Epidermal melanocyte (primary cell): ENCODE data around the gene OR2AJ1.
"Not testable (repeated sequence)": the region's sequence is repeated elsewhere in the genome, so short reads cannot be mapped to it uniquely, and the experiment has no call there.

Experiments used
- DNase-seq: peaks from one replicate; pipeline ENCODE4 v3.0.0; 2011; ENCODE audit warnings: low spot score; ENCODE audit not compliant: insufficient read length

The OR2AJ1 gene, protein sequence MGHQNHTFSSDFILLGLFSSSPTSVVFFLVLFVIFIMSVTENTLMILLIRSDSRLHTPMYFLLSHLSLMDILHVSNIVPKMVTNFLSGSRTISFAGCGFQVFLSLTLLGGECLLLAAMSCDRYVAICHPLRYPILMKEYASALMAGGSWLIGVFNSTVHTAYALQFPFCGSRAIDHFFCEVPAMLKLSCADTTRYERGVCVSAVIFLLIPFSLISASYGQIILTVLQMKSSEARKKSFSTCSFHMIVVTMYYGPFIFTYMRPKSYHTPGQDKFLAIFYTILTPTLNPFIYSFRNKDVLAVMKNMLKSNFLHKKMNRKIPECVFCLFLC

DNA sequence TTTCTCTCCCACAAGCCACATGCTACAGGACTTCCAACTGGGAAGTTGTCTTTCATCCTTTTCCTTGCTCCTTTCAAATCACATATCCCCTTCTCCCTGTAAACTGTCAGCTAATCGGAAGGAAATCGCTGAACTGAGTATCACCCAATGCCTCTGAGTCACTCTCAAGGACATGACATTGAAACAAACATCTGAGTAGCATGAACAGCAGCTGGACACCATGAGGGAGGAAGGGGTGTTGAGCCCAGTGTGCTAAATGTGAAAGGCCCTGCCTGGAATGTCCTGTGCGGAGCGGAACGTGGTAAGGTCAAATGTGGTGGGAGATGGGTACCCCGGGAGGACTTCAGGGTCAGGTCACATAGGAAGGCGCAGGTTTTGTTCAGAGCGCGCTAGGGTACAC, at the start of gene OR2AJ1:
Gene OR2AJ1, plus strand, starts transcription at position 22 of the 400 bp plus-strand sequence. CDS start 8,880 bp downstream, outside the sequence.
- DNase-seq = no peak

DNA sequence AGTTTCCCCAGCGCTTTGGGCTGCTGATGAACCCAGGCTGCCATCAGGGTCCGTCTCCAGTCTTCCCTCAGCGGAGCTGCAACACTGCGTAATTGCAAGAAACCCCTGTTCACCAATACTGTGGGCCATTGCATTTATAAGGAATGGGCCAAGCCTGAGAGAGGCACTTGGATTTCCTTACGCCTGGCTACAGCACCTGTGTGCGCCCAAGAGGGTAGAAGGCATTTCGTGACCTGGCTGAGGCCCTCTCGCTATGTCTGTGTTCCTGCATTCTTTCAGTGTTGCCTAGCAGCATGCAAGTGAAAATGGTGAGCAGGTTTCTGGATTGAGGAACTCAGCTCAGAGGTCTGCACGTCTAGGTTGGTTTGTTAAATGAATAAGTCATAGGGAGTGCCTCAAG, 41.3 kb upstream of the OR2AJ1 start:
- DNase-seq = no peak

DNA sequence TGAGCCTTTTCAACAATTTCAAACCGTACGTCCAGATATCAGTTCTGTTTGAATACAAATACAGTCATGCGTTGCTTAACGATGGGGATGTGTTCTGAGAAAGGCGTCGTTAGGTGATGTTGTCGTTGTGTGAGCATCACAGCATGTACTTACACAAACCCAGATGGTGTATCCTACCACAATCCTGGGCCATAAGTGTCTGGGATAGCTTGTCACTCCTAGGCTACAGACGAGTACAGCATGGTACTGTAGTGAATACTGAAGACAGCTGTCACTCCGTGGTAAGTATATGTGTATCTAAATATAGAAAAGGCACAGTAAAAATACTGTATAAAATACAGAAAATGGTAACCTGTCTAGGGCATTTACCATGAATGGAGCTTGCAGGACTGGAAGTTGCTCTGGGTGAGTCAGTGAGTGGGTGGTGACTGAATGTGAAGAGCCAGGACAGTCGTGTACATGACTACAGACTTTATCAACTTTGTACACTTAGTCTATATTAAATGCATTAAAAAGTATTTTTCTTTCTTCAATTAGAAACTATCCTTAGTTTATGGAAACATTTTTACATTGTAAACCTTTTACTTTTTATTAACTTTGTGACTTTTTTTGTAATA, 39.8 kb upstream of the OR2AJ1 start:
- no peak for DNase-seq

DNA sequence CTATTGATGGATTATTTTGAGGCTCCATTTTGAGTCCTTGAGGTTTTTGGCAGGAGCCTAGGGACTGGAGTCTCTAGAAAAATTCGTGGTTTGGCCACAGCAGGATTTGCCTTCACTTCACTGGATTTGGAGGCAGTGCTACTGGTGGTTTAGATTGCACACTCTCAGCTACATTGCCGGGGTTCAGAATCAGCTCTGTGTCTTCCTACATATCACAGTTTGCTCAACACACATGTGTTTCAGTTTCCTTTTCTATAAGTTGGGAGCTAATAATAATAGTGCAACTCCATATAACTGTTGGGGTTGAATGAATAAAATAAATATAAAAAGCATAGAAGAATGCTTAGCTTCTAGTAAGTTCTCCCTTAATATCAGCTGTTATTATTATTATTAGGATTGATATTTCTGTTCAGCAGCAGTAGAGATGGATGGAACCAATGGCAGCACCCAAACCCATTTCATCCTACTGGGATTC, 29.5 kb upstream of the OR2AJ1 start, which contains the start of gene OR2W3:
Gene OR2W3, plus strand, starts transcription at position 425 of the 475 bp plus-strand sequence. Its CDS starts 0 bp downstream, at position 425.
- DNase-seq = no peak

DNA sequence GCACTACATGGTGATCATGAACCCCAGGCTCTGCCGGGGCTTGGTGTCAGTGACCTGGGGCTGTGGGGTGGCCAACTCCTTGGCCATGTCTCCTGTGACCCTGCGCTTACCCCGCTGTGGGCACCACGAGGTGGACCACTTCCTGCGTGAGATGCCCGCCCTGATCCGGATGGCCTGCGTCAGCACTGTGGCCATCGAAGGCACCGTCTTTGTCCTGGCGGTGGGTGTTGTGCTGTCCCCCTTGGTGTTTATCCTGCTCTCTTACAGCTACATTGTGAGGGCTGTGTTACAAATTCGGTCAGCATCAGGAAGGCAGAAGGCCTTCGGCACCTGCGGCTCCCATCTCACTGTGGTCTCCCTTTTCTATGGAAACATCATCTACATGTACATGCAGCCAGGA, 28.7 kb upstream of the OR2AJ1 start:
- no peak for DNase-seq

DNA sequence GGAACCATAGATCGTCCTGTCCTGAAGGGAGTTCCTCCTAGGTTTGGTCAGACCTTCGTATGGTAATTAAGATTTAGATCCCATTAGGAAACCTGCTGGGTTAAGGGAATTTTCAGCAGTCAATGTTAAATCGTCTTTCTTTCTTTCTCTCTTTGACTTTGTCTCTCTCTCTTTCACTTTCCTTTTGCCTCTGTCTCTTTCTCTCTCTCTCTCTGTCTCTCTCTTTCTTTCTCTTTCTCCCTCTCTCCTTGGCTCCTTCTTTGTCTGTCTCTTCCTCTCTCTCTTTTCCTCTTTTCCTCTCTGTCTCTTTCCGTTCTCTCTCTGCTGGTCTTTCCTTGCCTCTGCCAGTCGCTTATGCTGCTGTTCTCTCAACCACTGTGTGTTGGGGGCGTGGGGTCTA, 20.6 kb upstream of the OR2AJ1 start:
- no peak for DNase-seq

DNA sequence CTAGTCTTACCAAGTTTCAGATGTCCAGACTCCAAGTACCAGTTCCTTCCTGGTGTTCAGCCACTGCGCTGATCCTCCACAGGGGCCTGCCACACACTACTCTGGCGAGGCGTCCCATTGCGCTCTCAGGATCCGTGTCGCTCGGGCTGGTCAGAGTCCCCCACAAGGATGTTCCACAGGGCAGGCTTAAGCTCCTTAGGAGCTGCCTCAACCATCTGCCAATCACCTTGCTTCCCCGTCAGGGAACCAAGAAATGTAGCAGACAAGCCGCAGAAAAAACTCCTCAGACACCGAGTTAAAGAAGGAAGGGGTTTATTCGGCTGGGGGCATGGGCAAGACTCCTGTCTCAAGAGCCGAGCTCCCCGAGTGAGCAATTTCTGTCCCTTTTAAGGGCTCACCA, 19.5 kb upstream of the OR2AJ1 start:
- no peak for DNase-seq

DNA sequence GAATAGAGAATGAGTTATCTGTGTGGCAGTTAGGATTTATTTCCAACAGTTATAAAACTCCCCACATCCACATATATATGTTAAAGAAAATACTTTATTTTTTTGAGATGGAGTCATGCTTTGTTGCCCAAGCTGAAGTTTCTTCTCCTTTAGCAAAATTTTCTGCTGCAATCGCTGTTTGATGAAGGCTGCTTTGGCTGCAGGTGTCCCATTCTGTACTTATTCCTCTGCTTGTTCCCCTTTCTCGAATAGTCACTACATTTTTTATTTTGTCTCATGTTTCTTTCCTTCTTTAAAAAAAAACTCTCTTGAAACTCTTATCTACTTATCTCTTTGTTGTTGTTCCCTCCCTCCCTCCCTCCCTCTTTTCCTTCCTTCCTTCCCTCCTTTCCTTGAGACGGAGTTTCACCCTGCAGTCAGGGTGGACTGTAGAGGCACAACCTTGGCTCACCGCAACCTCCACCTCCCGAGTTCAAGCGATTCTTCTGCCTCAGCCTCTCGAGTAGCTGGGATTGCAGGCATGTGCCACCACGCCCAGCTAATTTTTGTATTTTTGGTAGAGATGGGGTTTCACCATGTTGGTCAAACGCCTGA, 18.7 kb upstream of the OR2AJ1 start:
- no peak for DNase-seq

DNA sequence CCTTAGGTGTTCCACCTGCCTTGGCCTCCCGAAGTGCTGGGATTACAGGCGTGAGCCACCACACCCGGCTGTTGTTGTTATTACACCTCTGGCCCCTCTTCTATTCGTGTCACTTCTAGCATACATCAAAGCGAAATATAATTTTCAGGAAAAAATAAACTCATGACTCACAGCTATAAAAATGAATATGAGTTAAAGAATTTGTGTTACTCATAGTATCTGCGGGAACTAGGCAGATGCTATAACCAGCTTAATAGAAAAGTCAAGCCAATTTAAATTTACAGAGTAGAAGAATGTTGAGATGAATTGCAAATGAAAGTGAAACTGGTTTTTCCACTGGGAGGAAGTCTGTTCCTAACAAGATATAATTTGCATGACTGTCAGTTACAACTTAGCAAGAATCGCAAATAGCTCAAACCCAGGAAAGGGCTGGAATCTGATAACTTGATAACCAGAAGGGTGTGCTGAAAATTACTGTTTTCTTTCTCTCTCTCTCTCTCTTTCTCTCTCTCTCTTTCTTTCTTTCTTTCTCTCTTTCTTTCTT, 18.1 kb upstream of the OR2AJ1 start:
- DNase-seq = peak; percentile 20

DNA sequence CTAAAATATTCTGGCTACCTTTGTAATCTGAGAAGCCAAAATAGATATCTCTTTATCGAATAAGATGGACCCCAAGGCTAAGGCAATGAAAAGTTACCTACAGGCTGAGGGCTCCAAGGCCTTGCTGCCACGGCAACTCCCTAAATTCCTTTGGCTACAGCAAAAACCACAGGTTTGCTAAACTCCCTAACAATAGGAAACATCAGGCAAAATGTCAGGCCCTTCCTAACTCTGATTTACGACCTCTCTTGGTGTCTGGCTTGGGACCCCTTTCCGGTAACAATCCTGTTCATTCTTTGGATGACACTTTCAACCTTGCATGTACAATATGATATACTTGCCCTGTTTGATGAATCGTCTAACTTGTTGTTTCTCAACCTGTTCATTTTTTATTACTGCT, 15.9 kb upstream of the OR2AJ1 start:
- DNase-seq = no peak

DNA sequence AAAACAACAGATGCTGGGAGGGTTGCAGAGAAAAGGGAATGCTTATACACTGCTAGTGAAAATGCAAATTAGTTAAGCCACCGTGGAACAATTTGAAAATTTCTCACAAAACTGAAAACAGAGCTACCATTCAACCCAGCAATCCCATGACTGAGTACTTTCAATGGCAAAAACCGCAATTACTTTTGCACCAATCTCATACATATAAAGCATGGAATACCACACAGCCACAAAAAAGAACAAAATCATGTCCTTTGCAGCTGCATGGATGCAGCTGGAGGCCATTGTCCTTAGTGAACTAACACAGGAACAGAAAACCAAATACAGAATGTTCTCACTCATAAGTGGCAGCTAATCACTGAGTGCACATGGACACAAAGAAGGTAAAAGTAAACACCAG, 10.9 kb upstream of the OR2AJ1 start:
- no peak for DNase-seq

DNA sequence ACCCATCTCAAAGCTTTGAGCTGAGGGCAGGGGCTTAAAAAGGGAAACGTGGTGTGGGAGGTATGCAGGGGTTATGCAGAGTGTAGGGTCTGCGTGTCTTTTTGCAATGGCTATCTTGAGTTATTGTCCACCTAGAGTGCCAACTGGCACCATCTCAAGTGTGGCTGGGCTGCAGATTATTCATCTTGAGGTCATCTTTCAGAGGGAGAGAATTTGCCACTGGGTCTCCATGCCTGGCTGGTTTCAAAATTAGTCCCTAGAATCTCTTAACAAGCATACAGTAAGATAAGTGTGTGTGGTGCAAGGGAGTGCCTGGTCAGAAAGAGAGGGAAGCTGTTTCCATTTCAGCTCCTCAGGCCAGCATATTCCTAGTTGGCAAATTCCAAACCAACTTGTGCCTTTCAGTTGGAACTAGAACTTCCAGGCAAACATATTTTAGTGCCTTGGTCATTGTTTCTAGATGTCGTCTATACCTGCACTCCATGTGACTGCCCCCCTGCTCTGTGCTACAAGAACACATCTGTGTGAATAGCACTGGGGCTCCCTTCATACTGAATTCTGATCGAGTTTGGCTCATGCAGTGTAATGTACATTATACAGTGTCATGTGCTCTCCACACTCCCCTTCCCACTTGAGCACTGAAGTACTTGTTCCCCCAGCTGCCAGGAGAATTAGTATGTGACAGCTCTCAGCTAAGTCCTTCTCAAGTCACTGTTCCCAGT, 9.6 kb upstream of the OR2AJ1 start:
- DNase-seq = no peak

DNA sequence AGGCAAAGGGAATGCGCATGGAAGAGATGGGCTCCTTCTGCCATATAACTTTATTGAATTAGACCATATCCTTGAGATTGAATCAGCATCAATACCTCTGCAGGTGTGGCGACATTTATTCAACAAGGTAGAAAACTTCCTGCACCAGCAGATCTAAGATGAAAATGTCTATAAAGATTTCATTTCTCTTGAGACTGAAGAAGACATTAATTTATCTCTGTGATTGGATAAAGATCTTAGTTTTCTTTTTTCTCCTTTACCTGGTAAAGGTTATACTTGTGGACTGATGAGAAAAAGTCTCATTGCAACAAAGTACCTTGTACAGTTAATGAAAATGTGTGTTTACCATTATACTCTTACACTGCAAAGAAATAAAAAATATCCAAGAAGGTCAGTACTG, 4.7 kb upstream of the OR2AJ1 start, which contains the start of gene OR2T8:
Gene OR2T8, plus strand, starts transcription at position 301 of the 400 bp plus-strand sequence. CDS start 766 bp downstream, outside the sequence.
- no peak for DNase-seq

DNA sequence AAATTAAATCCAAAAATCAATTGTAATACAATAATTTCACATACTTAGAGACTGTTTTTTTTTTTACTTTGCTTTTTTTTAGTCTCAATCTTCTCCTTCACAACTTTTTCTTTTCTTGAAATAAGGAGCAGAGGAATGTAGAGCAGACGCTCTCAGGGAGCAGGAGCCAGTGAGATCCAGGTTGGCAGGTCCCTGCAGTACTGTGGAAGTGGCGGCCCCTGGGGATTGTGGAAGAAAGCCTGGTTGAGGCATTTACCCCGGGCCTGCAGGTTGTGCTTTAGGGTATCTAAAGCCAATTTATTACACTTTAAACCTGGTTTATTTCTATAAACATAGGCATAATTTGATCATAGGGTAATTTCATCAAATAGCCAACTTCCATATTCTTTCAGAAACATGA, 748 bp upstream of the OR2AJ1 start:
- no peak for DNase-seq

DNA sequence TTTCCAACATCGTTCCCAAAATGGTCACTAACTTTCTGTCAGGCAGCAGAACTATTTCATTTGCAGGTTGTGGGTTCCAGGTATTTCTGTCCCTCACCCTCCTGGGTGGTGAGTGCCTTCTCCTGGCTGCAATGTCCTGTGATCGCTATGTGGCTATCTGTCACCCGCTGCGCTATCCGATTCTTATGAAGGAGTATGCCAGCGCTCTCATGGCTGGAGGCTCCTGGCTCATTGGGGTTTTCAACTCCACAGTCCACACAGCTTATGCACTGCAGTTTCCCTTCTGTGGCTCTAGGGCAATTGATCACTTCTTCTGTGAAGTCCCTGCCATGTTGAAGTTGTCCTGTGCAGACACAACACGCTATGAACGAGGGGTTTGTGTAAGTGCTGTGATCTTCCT, 9.3 kb downstream of the OR2AJ1 start:
- DNase-seq = no peak

DNA sequence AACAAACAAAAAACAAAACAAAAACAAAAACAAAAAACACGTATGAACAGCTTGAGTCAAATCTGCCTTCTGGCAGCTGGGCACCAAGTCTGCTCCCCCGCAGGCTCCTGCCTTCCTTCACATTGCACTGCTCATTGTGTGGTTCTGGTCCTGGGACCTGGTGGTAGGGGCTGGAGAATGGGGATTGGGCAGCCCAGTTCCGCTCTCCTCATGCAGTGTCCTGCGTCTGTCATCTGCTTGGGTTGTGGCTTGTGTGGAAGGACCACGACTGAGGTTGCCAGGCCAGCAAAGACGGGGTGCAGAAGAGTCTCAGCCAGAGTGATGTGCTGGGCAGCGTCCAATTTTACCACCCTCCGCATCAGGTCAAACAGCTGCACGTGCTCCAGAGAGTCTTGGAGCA, 11.1 kb downstream of the OR2AJ1 start:
- no peak for DNase-seq

DNA sequence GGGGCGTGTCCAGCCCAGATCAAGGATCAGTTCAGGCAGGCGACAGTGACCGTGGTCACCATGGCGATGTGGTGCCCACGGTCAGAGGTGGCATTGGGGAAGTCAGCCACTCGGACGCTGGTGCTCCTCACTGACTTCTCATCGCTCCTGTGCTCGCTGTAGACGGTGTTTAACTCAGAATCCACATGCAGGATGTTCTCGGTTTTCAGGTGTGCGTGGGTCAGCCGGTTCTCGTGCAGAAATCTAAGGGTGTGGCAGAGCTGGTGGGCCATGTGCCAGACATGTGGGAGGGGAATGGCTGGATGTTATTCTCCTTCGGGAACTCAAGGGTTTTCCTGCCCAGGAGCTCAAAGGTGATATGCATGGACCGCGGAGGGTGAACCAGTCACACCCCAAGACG, 11.7 kb downstream of the OR2AJ1 start:
- DNase-seq = no peak

DNA sequence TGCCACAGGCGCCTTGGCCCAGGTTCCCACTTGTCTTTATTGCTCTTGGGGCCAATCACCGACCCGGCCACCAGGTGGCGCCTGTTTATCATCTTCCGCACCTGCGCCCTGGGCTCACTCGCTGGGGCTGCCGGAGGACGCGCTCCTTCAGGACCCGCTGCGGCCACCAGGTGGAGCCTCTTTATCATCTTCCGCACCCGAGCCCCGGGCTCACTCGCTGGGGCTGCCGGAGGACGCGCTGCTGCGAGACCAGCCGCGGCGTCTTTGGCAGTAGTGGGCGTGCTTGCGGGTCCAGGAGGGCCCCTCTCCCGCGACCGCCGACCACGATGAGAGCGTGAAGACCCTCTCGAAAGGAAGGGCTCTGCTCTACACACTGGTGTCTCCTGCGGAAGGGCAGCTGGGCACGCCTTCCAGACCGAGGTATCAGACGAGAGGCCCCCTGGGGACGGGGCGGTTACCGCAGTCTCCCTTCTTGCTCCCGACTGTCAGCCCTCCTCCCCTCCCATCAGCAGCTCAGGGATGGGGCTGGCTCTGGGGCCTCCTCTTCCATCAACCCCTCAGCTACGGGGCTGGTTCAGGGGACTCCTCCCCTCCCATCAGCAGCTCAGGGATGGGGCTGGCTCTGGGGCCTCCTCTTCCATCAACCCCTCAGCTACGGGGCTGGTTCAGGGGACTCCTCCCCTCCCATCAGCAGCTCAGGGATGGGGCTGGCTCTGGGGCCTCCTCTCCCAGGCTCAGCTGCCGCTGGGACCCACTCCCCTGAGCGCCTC, 12.5 kb downstream of the OR2AJ1 start:
- not testable (repeated sequence) for DNase-seq

DNA sequence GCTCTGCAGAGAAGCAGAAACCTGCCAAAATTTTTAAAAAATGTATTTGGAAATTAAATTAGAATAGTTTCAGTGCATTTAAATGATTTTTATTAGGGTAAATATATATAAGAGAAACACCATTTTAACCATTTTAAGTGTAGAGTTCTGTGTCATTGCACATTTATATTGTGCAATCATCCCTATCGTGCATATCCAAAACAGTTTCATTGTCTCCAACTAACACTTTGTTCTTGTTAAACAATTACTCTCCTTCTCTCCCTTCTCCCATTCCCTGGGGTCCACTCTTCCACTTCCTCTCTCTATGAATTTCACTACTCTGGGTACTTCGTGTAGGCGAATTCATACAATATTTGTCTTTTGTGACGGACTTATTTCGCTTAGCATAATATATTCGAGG, 17.9 kb downstream of the OR2AJ1 start:
- no peak for DNase-seq

DNA sequence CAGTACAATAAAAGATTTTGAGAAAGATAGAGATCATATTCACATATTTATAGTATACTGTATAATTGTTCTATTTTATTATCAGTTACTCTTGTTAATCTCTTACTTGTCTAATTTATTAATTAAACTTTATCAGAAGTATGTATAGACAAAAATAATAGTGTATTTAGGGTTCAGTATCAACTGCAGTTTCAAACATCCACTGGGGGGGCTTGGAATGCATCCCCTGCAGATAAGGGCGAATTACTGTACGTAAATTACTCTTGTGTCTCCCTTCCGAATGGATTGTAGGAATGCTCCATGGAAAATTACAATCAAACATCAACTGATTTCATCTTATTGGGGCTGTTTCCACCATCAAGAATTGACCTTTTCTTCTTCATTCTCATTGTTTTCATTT, 23.9 kb downstream of the OR2AJ1 start, which contains the start of gene OR2L8:
Gene OR2L8, plus strand, starts transcription at position 301 of the 400 bp plus-strand sequence. Its CDS starts 0 bp downstream, at position 301.
- DNase-seq = no peak

DNA sequence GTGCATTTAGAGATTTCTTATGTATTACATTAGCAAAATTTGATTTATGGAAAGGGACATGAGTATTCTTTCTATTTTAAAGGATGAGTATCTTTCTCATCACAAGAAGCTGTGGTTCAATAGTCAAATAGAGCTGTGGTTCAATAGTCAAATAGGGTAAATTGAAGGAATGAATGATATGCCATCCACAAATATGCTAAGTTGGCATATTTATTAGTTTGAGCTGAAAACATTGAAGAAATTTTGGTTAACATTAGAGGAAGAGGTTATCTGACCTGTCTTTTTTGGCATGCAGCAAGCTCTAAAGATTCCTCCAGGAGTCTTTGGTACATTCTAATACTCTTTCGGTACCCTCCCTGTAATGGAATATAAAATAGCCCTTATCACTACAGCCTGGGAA, 28.7 kb downstream of the OR2AJ1 start:
- no peak for DNase-seq
